ENCODE measurements around the gene BTBD8.

DNA sequence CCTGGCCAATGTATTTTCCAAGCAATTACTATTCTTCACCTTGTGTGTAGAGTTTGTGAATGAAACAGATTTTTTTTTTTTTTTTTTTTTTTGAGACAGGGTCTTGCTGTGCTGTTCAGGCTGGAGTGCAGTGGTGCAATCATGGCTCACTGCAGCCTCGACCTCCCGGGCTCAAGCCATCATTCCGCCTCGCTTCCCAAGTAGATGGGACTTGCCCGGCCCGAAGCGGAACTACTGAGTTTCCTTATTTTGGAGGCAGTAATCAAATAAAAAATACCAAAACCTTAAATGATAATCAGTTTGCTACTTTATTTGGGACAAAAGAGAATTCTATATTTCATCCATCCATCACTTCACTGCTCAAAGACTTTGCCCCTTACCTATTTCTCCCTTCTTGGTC, 704 bp upstream of the BTBD8 start:
- no peak for TF ChIP-seq POLR2A (IDR thresholded peaks at IDR 0.05)
- TF ChIP-seq, protein P1, sequence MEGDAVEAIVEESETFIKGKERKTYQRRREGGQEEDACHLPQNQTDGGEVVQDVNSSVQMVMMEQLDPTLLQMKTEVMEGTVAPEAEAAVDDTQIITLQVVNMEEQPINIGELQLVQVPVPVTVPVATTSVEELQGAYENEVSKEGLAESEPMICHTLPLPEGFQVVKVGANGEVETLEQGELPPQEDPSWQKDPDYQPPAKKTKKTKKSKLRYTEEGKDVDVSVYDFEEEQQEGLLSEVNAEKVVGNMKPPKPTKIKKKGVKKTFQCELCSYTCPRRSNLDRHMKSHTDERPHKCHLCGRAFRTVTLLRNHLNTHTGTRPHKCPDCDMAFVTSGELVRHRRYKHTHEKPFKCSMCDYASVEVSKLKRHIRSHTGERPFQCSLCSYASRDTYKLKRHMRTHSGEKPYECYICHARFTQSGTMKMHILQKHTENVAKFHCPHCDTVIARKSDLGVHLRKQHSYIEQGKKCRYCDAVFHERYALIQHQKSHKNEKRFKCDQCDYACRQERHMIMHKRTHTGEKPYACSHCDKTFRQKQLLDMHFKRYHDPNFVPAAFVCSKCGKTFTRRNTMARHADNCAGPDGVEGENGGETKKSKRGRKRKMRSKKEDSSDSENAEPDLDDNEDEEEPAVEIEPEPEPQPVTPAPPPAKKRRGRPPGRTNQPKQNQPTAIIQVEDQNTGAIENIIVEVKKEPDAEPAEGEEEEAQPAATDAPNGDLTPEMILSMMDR (IDR thresholded peaks at IDR 0.05) = no peak
